Esophagus mucosa (tissue), 1 donor: Measurements from ENCODE around the gene KCND3. TPM values are rescaled to one million over a fixed set of nuclear protein-coding genes. Genes with fewer than 3 reads are reported as not detected.

Source experiments
- ATAC-seq: fragments of 200-7000 bp; cut with Tn5 transposase; one replicate; pipeline ENCODE4 v1.9.1; 2020
- total RNA-seq: library from RNA; stranded (reverse); gene quantifications from one replicate; pipeline ENCODE4 v1.2.4, GENCODE V29; 2023
- donor health status: DM: yes; HTN: yes; CAD: no.

The KCND3 gene
- total RNA-seq, 1 donor from 2014 or later: 1.7 TPM

GRCh38 chr1:111988377-111988742, 1.1 kb downstream of the KCND3 start:
- ATAC-seq: no peak

- no peak for ATAC-seq
Measured at GRCh38 chr1:111987502-111987901, 2.0 kb downstream of the KCND3 start.

- no peak for ATAC-seq
Measured at GRCh38 chr1:111983500-111983899, 6.0 kb downstream of the KCND3 start.

GRCh38 chr1:111982428-111982827, 7.0 kb downstream of the KCND3 start:
- no peak for ATAC-seq

- no peak for ATAC-seq
Measured at GRCh38 chr1:111981871-111982270, 7.6 kb downstream of the KCND3 start.

- no peak for ATAC-seq
Measured at GRCh38 chr1:111981090-111981489, 8.4 kb downstream of the KCND3 start.

- no peak for ATAC-seq
Measured at GRCh38 chr1:111980686-111981085, 8.8 kb downstream of the KCND3 start.

- ATAC-seq: no peak
Measured at GRCh38 chr1:111978695-111979094, 10.8 kb downstream of the KCND3 start.

GRCh38 chr1:111977378-111977777, 12.1 kb downstream of the KCND3 start:
- no peak for ATAC-seq

- no peak for ATAC-seq
Measured at GRCh38 chr1:111976842-111977241, 12.6 kb downstream of the KCND3 start.

GRCh38 chr1:111976332-111976731, 13.1 kb downstream of the KCND3 start:
- peak; percentile 70 for ATAC-seq

- no peak for ATAC-seq
Measured at GRCh38 chr1:111973150-111973790, 16.2 kb downstream of the KCND3 start.

GRCh38 chr1:111971396-111971795, 18.1 kb downstream of the KCND3 start:
- ATAC-seq: no peak

- ATAC-seq: no peak
Measured at GRCh38 chr1:111968511-111968910, 21.0 kb downstream of the KCND3 start.

GRCh38 chr1:111967886-111968285, 21.6 kb downstream of the KCND3 start:
- ATAC-seq: no peak

GRCh38 chr1:111967067-111967690, 22.3 kb downstream of the KCND3 start:
- no peak for ATAC-seq

GRCh38 chr1:111965781-111966443, 23.6 kb downstream of the KCND3 start:
- no peak for ATAC-seq

GRCh38 chr1:111963985-111964738, 25.3 kb downstream of the KCND3 start:
- ATAC-seq: no peak

GRCh38 chr1:111961773-111962565, 27.5 kb downstream of the KCND3 start:
- ATAC-seq: no peak

GRCh38 chr1:111961016-111961415, 28.5 kb downstream of the KCND3 start:
- no peak for ATAC-seq

- no peak for ATAC-seq
Measured at GRCh38 chr1:111959436-111959835, 30.0 kb downstream of the KCND3 start.

- ATAC-seq: no peak
Measured at GRCh38 chr1:111958851-111959250, 30.6 kb downstream of the KCND3 start.

- no peak for ATAC-seq
Measured at GRCh38 chr1:111958075-111958474, 31.4 kb downstream of the KCND3 start.
